K562 (cell line): ENCODE results near the gene IQGAP3. TPM values are rescaled to one million over a fixed set of nuclear protein-coding genes. Genes with fewer than 3 reads are reported as not detected.

Source experiments
- BHLHE40 ChIP-seq: IDR thresholded peaks from 2 replicates; pipeline ENCODE4 v1.6.1; 2011; ENCODE audit warnings: low read length, improper control_type of control experiment
- CHD2 ChIP-seq: IDR thresholded peaks from 2 replicates; pipeline ENCODE4 v1.6.1; 2011; ENCODE audit warnings: low read depth, low read length
- DACH1 ChIP-seq: fragments of 450-650 bp; IDR thresholded peaks from 2 replicates; pipeline ENCODE4 v1.6.1; 2018; ENCODE audit not compliant: partially characterized antibody
- E4F1 ChIP-seq: fragments of 250-450 bp; sonication (Bioruptor Pico); IDR thresholded peaks from 2 replicates; pipeline ENCODE4 v1.5.0; 2021; ENCODE audit warnings: mild to moderate bottlenecking, borderline replicate concordance
- KLF6 ChIP-seq: fragments of 250-450 bp; sonication (Bioruptor Pico); IDR thresholded peaks from 2 replicates; pipeline ENCODE4 v1.4.0; 2020; ENCODE audit warnings: mild to moderate bottlenecking, moderate library complexity, borderline replicate concordance
- ZFP91 ChIP-seq: sonication (generic); formaldehyde crosslinking; IDR thresholded peaks from 2 replicates; pipeline ENCODE4 v1.8.0; 2022; ENCODE audit warnings: mild to moderate bottlenecking, missing genetic modification reagents
- ZNF639 ChIP-seq, 2 experiments: fragments of 200-800 bp in 1 of 2; sonication (Bioruptor generic) in 1 of 2; sonication (generic) in 1 of 2; formaldehyde crosslinking in 1 of 2; IDR thresholded peaks in 1 of 2; conservative IDR thresholded peaks in 1 of 2; 2 replicates each; pipeline versions ENCODE4 v1.5.0 to v1.6.1; 2016 to 2020; ENCODE audit warnings: missing compliant biosample characterization in 1 of 2, missing genetic modification characterization in 1 of 2, missing genetic modification reagents in 1 of 2
- polyA plus RNA-seq, 8 experiments: library from polyadenylated mRNA; depleted of rRNA in 4 of 8; stranded (reverse) in 5 of 8; unstranded in 3 of 8; fragments of >200 nt; fragmentation: Nextera tagmentation in 2 of 8; fragmentation: Illumina TruSeq in 1 of 8; extraction: Ambion mirVana in 2 of 8; extraction: Trizol in 1 of 8; gene quantifications; 2 replicates each; pipeline versions ENCODE4 v1.2.1 to v1.2.3, GENCODE V29; 2011 to 2014; ENCODE audit warnings: inconsistent platforms in 1 of 8, missing spikeins in 1 of 8
- total RNA-seq, 7 experiments: library from RNA; depleted of rRNA in 6 of 7; stranded (reverse); fragments of >200 nt in 6 of 7; fragmentation: Illumina TruSeq in 2 of 7; extraction: Trizol in 2 of 7; gene quantifications; 2 replicates each; pipeline versions ENCODE4 v1.2.1 to v1.2.3, GENCODE V29; 2011 to 2021; ENCODE audit warnings: low replicate concordance in 1 of 7

Gene IQGAP3
- total and polyA plus RNA-seq, 9 of the 15 experiments (the other 6 are each of a cell fraction or from before 2014, with no cell fraction given), result 1.4 to 16.6 (median 11.9) TPM

GRCh38 chr1:156502391-156502893, 69.9 kb downstream of the IQGAP3 start (continued):
- TF ChIP-seq CHD2 (no peak), E4F1 (CRISPR knock-in tag) (no peak), KLF6 (CRISPR knock-in tag) (no peak), ZNF639 (CRISPR knock-in tag; conservative IDR thresholded peaks at IDR 0.05 in 1 of 2, IDR thresholded peaks at IDR 0.05 in 1 of 2) (no peak), BHLHE40 (no peak), ZFP91 (CRISPR knock-in tag) (0 out of 2 replicates have a peak, but pooled peaks have one; percentile 48), DACH1 (no peak)
